Measurements from ENCODE around the gene TIPRL. TPM values are rescaled to one million over a fixed set of nuclear protein-coding genes. Genes with fewer than 3 reads are reported as not detected.
"Not testable (repeated sequence)": the region's sequence is repeated elsewhere in the genome, so short reads cannot be mapped to it uniquely, and the experiment has no call there.

The TIPRL gene
- polyA plus RNA-seq, 1 experiment, result 52.9 TPM

DNA sequence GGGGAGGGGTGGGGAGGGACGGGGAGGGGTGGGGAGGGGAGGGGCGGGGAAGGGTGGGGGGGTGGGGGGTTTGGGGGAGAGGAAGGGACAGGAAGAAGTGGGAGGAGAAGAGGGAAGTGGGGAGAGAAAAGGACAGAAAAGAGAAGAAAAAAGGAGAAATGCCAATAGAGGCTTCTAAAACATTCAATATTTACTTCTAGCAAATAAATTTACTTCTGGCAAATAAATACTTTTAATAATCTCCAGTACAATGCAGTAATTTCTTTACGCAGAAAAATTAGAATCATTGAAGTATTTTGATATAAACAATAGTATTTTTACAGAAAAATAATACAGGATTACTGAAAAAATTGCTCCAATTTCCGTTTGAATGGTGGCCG is 32.6 kb upstream of the TIPRL start:
- no peak overlapping the region for H3K27ac ChIP-seq (ENCODE audit: low read depth, low read length)
- DNase-seq (ENCODE audit: low read depth, low spot score), result no peak
- no peaks in the 10 kb centered on the region for H3K27me3 ChIP-seq (ENCODE audit: control insufficient read depth, insufficient read depth, low read length)
- no peak overlapping the region for H3K4me3 ChIP-seq (ENCODE audit: low read depth, low read length)
- CTCF ChIA-PET, result interaction anchor here (0.9 to 1.8 kb wide), 22 partner anchors 7 to 425 kb away, joined by 3 to 26 read pairs (median 5); partner anchors contain the start of gene MPZL1
- POLR2A ChIA-PET, result no interaction called here
- TF ChIP-seq, protein P1, sequence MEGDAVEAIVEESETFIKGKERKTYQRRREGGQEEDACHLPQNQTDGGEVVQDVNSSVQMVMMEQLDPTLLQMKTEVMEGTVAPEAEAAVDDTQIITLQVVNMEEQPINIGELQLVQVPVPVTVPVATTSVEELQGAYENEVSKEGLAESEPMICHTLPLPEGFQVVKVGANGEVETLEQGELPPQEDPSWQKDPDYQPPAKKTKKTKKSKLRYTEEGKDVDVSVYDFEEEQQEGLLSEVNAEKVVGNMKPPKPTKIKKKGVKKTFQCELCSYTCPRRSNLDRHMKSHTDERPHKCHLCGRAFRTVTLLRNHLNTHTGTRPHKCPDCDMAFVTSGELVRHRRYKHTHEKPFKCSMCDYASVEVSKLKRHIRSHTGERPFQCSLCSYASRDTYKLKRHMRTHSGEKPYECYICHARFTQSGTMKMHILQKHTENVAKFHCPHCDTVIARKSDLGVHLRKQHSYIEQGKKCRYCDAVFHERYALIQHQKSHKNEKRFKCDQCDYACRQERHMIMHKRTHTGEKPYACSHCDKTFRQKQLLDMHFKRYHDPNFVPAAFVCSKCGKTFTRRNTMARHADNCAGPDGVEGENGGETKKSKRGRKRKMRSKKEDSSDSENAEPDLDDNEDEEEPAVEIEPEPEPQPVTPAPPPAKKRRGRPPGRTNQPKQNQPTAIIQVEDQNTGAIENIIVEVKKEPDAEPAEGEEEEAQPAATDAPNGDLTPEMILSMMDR (IDR thresholded peaks at IDR 0.05; ENCODE audit: low read depth, low read length), result no peak
- no peaks in the 10 kb centered on the region for H3K9me3 ChIP-seq (ENCODE audit: control insufficient read depth, insufficient read depth, low read length)

DNA sequence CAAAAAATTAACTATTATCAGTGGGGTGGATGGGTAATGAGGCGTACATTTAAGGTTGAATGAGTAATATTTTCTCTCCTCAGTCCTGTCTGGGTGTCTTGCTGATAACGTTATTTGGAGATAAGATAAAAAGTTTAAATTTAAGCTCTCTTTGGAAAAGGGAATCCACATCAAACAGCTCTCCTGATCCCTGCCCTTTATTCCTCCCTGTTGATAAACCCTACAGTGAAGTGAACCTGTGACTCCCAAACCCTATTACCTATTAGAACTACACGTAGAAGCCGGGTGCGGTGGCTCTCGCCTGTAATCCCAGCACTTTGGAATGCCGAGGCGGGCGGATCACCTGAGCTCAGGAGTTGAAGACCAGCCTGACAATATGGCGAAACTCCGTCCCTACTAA is 32.1 kb upstream of the TIPRL start:
- H3K27ac ChIP-seq (ENCODE audit: low read depth, low read length), result no peak overlapping the region
- TF ChIP-seq, protein P1 (IDR thresholded peaks at IDR 0.05; ENCODE audit: low read depth, low read length), result no peak
- H3K4me3 ChIP-seq (ENCODE audit: low read depth, low read length), result no peak overlapping the region
- no peaks in the 10 kb centered on the region for H3K9me3 ChIP-seq (ENCODE audit: control insufficient read depth, insufficient read depth, low read length)
- DNase-seq (ENCODE audit: low read depth, low spot score), result no peak
- ChIA-PET CTCF (interaction anchor here (1.0 to 1.6 kb wide), 3 partner anchors 8 to 64 kb away, joined by 3 to 9 read pairs (median 5); no protein-coding TSS in a partner anchor), POLR2A (interaction anchor here (0.6 kb wide), 1 partner anchor 355 kb away, joined by 3 read pairs; no protein-coding TSS in a partner anchor)
- no peaks in the 10 kb centered on the region for H3K27me3 ChIP-seq (ENCODE audit: control insufficient read depth, insufficient read depth, low read length)

DNA sequence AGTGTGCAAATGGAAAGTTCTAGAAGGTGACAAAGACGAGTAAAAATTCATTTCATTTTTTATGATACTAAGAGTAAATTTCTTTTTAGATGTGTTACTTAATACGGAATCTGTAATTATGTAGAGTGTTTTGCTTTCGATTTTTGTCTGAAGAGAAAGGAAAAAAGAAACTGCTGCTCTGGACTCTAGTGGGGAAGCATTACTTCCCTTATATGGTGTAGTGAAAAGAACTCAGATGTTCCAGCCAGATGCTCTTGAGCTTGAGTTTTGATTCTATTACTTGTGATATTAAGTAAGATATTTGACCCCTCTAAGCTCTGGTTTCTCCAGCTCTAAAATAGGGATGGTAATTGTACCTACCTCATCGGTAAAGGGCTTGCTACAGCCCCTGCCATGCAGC is 29.8 kb upstream of the TIPRL start:
- no peak for DNase-seq (ENCODE audit: low read depth, low spot score)
- TF ChIP-seq, protein P1 (IDR thresholded peaks at IDR 0.05; ENCODE audit: low read depth, low read length), result no peak
- ChIA-PET POLR2A (no interaction called here), CTCF (interaction anchor here (0.6 to 1.0 kb wide), 2 partner anchors 11 to 20 kb away, joined by 3 to 5 read pairs; no protein-coding TSS in a partner anchor)
- no peaks in the 10 kb centered on the region for H3K9me3 ChIP-seq (ENCODE audit: control insufficient read depth, insufficient read depth, low read length)
- no peak overlapping the region for H3K27ac ChIP-seq (ENCODE audit: low read depth, low read length)
- H3K4me3 ChIP-seq (ENCODE audit: low read depth, low read length), result no peak overlapping the region
- no peaks in the 10 kb centered on the region for H3K27me3 ChIP-seq (ENCODE audit: control insufficient read depth, insufficient read depth, low read length)

DNA sequence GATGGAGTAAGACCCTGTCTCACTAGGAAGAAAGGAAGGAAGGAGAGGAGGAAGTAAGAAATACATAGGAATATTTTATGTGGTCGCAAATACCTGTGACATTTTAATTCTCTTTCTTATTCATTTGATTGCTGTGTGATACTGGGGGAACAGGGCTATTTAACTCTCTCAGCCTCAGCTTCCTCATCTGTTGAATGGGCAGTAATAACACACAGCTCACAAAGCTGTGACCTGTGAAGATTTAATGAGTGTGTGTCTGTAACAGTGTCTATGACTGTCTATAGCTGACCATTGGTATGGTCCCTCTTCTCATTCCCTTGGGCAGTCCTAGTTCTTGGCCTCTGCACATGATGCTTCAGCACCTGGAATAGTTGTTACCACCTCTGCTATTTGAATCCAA is 28.5 kb upstream of the TIPRL start:
- Histone ChIP-seq H3K9me3 (ENCODE audit: control insufficient read depth, insufficient read depth, low read length) (no peaks in the 10 kb centered on the region), H3K27me3 (ENCODE audit: control insufficient read depth, insufficient read depth, low read length) (no peaks in the 10 kb centered on the region), H3K27ac (ENCODE audit: low read depth, low read length) (no peak overlapping the region), H3K4me3 (ENCODE audit: low read depth, low read length) (no peak overlapping the region)
- CTCF ChIA-PET, result interaction anchor here (1.2 kb wide), 1 partner anchor 68 kb away, joined by 4 read pairs; no protein-coding TSS in a partner anchor
- DNase-seq (ENCODE audit: low read depth, low spot score), result no peak
- TF ChIP-seq, protein P1 (IDR thresholded peaks at IDR 0.05; ENCODE audit: low read depth, low read length), result no peak
- POLR2A ChIA-PET, result no interaction called here

DNA sequence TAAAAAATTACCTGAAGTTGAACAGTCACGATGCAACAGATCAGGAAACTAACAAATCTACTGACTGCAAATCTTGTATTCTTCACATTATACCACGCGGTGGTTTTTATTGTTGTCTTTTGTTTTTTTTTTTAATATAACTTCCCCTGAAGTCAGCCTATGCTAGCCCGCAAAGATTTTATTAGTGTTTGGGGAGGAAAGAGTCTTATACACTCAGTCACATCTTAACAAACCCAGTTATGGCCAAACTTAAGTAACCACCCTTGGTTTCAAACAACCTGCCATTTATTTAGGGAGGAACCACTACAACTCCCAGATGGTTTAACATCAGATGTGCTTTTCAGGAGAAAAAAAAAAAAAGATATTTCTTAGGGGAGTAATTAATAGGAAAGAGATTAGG is 26.8 kb upstream of the TIPRL start:
- Histone ChIP-seq H3K4me3 (ENCODE audit: low read depth, low read length) (no peak overlapping the region), H3K9me3 (ENCODE audit: control insufficient read depth, insufficient read depth, low read length) (no peaks in the 10 kb centered on the region), H3K27me3 (ENCODE audit: control insufficient read depth, insufficient read depth, low read length) (no peaks in the 10 kb centered on the region), H3K27ac (ENCODE audit: low read depth, low read length) (no peak overlapping the region)
- ChIA-PET POLR2A (no interaction called here), CTCF (no interaction called here)
- no peak for DNase-seq (ENCODE audit: low read depth, low spot score)
- TF ChIP-seq, protein P1 (IDR thresholded peaks at IDR 0.05; ENCODE audit: low read depth, low read length), result no peak

DNA sequence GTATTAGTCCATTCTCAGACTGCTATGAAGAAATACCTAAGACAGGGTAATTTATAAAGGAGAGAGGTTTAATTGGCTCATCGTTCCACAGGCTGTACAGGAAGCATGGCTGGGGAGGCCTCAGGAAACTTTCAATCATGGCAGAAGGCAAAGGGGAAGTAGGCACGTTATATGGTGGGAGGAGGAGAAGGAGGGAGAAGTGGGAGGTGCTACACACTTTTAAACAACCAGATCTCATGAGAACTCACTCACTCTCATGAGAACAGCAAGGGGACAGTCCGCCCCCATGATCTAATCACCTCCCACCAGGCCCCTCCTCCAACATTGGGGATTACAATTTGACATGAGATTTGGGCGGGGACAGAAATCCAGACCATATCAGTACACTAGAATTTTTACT is 24.1 kb upstream of the TIPRL start:
- H3K27me3 ChIP-seq (ENCODE audit: control insufficient read depth, insufficient read depth, low read length); H3K9me3 ChIP-seq (ENCODE audit: control insufficient read depth, insufficient read depth, low read length); H3K4me3 ChIP-seq (ENCODE audit: low read depth, low read length); H3K27ac ChIP-seq (ENCODE audit: low read depth, low read length); CTCF ChIA-PET; DNase-seq (ENCODE audit: low read depth, low spot score); POLR2A ChIA-PET: not testable (repeated sequence)

All from AG04450 (cell line).